Middle frontal gyrus (tissue), 1 donor: ENCODE measurements around the gene PTCRA.

Source experiments
- DNase-seq: peaks from one replicate; pipeline ENCODE4 v3.0.0-alpha.2; 2015; ENCODE audit warnings: low spot score; ENCODE audit errors: extremely low spot score

PTCRA gene

DNA sequence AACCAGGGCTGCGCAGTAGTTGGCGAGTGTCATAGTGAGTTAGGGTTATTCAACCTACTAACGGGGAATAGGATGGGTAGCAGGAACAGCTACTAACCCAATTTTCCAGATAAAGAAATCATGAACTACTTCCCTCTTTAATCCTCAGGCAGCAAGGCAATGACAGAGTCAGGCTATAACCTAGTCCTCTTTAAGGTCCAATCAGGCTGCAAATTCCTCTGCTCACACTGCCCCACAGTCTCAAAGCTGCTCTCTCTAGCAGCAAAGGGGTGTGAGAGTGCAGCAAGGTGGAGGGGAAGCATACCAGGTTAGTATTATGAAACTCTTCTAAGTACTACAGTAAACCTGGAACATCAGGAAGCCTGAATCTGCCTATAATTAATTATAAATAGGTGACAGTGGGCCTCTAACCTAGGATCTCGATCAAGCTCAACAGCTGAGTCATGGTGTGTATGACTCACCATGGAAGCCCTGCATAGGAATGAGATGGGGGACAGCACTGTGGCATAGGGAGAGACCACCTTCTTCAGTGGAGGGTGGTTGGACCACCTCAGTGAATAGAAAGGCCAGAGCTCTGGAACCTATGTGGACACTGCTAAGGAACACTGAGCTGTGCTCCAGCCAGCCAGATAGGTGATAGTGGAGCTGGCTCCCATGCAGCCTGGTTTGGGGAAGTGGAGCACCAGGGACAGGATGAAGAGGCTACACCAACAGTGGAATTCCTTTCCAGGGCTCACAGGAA is 55.2 kb downstream of the PTCRA start:
- DNase-seq = no peak

DNA sequence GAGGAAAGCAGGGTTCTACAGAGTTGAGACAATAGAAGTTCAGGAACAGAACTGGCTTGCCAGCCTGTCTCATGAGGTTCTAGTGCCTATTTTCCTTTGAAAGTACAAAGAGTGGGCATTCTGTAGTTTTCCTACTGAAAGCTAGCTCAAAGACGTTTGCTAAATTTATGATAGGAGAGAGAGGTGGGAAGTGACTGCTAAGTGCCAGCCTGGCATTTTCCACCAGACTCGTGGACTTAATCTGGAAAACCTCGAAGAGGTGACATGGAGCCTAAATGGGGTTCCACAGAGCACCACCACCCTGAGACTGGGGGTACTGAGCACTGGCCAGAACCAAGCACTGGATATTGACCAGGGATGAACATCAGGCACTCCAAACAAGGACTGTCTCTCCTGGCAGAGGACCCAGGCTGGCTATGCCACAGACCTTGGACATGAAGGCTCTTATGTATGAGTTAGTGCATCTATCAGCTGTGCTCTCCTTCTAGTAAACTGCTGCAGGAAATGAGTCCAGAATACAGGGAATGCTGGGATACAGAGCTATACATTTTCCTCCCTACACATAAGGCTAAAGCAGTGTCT is 56.0 kb downstream of the PTCRA start:
- peak; percentile 19 for DNase-seq

DNA sequence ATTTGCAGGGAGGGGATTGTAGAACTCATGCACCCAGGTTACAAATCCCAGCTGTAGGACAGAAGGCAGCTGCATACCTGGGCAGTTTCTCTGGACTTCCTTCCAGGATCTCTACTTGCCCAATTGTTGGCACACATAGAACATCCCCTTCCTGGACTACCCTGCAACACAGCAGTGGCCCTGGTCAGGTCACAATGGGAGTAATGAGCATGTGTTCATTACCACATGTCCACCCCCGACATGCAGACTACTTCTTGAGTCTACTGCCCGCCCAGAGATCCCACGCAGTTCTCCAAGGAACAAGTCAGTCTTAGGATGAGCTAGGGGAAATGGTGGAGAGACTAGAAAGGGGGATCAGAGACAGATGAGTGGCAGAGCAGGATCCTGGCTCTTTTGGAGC is 58.1 kb downstream of the PTCRA start:
- no peak for DNase-seq

DNA sequence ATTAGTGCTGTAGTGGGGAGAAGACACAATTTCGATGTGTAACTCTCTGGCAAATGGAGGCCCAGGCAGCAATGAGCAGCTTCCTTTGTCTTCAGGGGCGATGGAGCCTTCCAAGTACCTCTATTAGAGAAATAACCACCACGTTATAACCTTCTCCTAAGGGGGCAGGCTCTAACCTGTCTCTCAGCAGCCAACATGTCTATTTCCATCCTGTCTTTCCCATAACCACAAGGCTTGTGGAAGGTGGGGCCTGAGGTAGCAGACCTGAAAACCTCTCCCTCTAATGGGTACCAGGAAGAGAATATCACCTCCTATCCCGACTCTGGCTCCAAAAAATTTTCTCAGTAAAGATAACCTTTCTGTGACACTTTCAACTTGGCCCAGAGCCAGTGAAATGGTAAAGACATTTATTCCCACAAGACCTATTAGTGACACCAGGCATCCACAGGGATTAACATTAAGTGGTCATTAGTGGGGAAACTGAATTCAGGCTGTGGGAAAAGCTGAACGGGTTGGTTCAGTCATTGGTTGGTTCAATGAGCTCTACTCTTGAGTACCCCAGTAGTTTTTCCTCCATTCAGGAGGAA is 59.2 kb downstream of the PTCRA start:
- no peak for DNase-seq
